HepG2 (cell line): ENCODE data around the gene ZMYND8. TPM values are rescaled to one million over a fixed set of nuclear protein-coding genes. Genes with fewer than 3 reads are reported as not detected.

Experiments used
- BRCA1 ChIP-seq: sonication (generic); formaldehyde crosslinking; IDR thresholded peaks from 2 replicates; pipeline ENCODE4 v1.4.0; 2020; ENCODE audit warnings: missing genetic modification reagents
- HDAC2 ChIP-seq: sonication (generic); formaldehyde crosslinking; IDR thresholded peaks from 2 replicates; pipeline ENCODE4 v1.4.0; 2020; ENCODE audit warnings: missing genetic modification reagents
- KDM5B ChIP-seq: sonication (generic); formaldehyde crosslinking; IDR thresholded peaks from 2 replicates; pipeline ENCODE4 v1.4.0; 2020; ENCODE audit warnings: missing genetic modification reagents, mild to moderate bottlenecking, borderline replicate concordance
- NFIB ChIP-seq: sonication (generic); formaldehyde crosslinking; IDR thresholded peaks from 2 replicates; pipeline ENCODE4 v1.9.0; 2021; ENCODE audit warnings: missing genetic modification reagents, mild to moderate bottlenecking, borderline replicate concordance
- NFKBIZ ChIP-seq: IDR thresholded peaks from 2 replicates; pipeline ENCODE4 v1.6.1; 2018; ENCODE audit warnings: missing genetic modification reagents, missing compliant biosample characterization
- NONO ChIP-seq, 2 experiments: fragments of 450-650 bp in 1 of 2; sonication (generic) in 1 of 2; formaldehyde crosslinking in 1 of 2; IDR thresholded peaks in 1 of 2; conservative IDR thresholded peaks in 1 of 2; 2 replicates each; pipeline versions ENCODE4 v1.6.1 to v1.8.0; 2017 to 2022; ENCODE audit warnings: mild to moderate bottlenecking in 1 of 2, missing genetic modification reagents in 1 of 2, moderate library complexity in 1 of 2
- SAP130 ChIP-seq: IDR thresholded peaks from 2 replicates; pipeline ENCODE4 v1.6.1; 2016; ENCODE audit warnings: low read depth
- TARDBP ChIP-seq: sonication (generic); formaldehyde crosslinking; IDR thresholded peaks from 2 replicates; pipeline ENCODE4 v1.8.0; 2022; ENCODE audit warnings: mild to moderate bottlenecking, missing genetic modification reagents
- WIZ ChIP-seq: sonication (generic); formaldehyde crosslinking; IDR thresholded peaks from 2 replicates; pipeline ENCODE4 v1.5.1; 2020; ENCODE audit warnings: mild to moderate bottlenecking, missing genetic modification reagents
- ZNF337 ChIP-seq: sonication (generic); formaldehyde crosslinking; IDR thresholded peaks from 2 replicates; pipeline ENCODE4 v1.5.1; 2020; ENCODE audit warnings: missing genetic modification reagents, low read depth, mild to moderate bottlenecking, borderline replicate concordance
- ZNF605 ChIP-seq: sonication (generic); formaldehyde crosslinking; IDR thresholded peaks from 2 replicates; pipeline ENCODE4 v1.8.0; 2022; ENCODE audit warnings: mild to moderate bottlenecking, missing genetic modification reagents
- ZNF614 ChIP-seq: IDR thresholded peaks from 2 replicates; pipeline ENCODE4 v1.6.1; 2018; ENCODE audit warnings: missing biosample characterization, missing genetic modification reagents, inconsistent platforms, borderline replicate concordance
- ZNF879 ChIP-seq: sonication (generic); formaldehyde crosslinking; IDR thresholded peaks from 2 replicates; pipeline ENCODE4 v1.8.1; 2023; ENCODE audit warnings: missing genetic modification reagents
- polyA plus RNA-seq, 8 experiments: library from polyadenylated mRNA; depleted of rRNA in 3 of 8; stranded (reverse) in 7 of 8; unstranded in 1 of 8; fragments of >200 nt; fragmentation: Illumina TruSeq in 4 of 8; extraction: Trizol in 4 of 8; gene quantifications; 2 replicates each; pipeline versions ENCODE4 v1.2.1 to v1.2.3, GENCODE V29; 2011 to 2016; ENCODE audit warnings: low read depth in 4 of 8, missing spikeins in 1 of 8, mixed read lengths in 1 of 8; ENCODE audit not compliant: insufficient read depth in 1 of 8
- total RNA-seq, 5 experiments: library from RNA; depleted of rRNA; stranded (reverse); fragments of >200 nt; fragmentation: Illumina TruSeq; extraction: Trizol; gene quantifications; 2 replicates each; pipeline ENCODE4 v1.2.3, GENCODE V29; 2016; ENCODE audit warnings: low read depth in 1 of 5
- TF ChIP-seq, protein P1 (sequence below): sonication (generic); formaldehyde crosslinking; IDR thresholded peaks from 2 replicates; pipeline ENCODE4 v1.4.0; 2020; ENCODE audit warnings: missing genetic modification reagents
- TF ChIP-seq, protein P2 (sequence below): sonication (generic); IDR thresholded peaks from 2 replicates; pipeline ENCODE4 v1.6.1; 2016; ENCODE audit warnings: low read depth, borderline replicate concordance
- TF ChIP-seq, protein P3 (sequence below): sonication (generic); formaldehyde crosslinking; IDR thresholded peaks from 2 replicates; pipeline ENCODE4 v1.4.0; 2020; ENCODE audit warnings: missing genetic modification reagents
- TF ChIP-seq, protein P4 (sequence below): sonication (generic); formaldehyde crosslinking; IDR thresholded peaks from 2 replicates; pipeline ENCODE4 v1.4.0; 2020; ENCODE audit warnings: missing genetic modification reagents

ZMYND8 gene
- total and polyA plus RNA-seq, 2 of the 13 experiments (the other 11 are each of a cell fraction or from before 2014, with no cell fraction given): 53.9 to 84.7 TPM

DNA sequence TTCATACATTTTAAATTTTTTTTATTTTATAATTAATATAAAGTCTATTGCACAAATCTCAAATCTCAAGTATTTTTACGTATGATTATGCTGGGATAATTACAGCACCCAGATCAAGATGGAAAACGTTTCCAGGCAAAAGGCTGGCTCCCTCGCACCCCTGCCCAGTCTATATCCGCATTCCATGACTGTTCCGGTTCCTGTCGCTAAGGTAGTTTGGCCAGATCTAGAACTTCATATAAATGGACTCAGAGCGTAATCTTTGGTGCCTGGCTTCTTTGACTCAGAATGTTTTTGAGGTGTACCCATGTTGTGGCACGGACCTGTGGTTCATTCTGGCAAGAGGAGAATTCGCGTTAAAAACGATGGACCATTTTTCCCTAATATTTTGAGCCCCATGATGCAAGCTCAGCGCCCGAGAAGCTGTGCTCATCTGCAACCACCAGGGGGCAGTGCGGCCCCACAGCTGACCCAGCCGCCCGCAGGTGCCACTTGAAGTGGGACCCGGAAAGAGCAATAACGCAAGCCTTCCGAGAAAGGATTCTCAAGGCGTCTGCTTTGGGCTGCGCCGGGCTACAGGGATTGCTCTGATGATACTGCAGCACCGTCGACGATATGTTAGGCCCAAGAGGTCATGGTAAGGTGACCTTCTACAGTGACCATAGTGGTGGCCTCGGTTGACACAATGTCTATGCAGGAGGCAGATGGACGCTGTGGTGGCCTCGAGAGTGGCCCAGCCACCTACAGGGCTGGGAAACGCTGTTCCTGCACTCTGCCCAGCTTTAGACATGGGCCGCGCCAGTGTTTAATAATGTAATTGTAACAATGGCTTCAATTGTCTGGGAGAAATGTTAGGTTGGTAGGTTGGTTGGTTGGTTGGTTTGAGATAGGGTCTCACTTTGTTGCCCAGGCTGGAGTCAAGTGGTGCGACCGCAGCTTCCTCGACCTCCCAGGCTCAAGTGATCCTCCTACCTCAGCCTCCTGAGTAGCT lies 160.1 kb downstream of the ZMYND8 start (continued):
- TF ChIP-seq NONO (IDR thresholded peaks at IDR 0.05) (no peak), NONO (CRISPR knock-in tag; conservative IDR thresholded peaks at IDR 0.05) (peak; percentile 68), SAP130 (CRISPR knock-in tag) (peak; percentile 75), NFIB (CRISPR knock-in tag) (peak; percentile 49; the same call in 1 of the 2 replicates), NFKBIZ (CRISPR knock-in tag) (peak; percentile 79; the same call in 1 of the 2 replicates), BRCA1 (CRISPR knock-in tag) (0 out of 2 replicates have a peak, but pooled peaks have one; percentile 7), KDM5B (CRISPR knock-in tag) (peak; percentile 72; the same call in 1 of the 2 replicates), ZNF605 (CRISPR knock-in tag) (peak; percentile 89), WIZ (CRISPR knock-in tag) (no peak; the same call in 1 of the 2 replicates), ZNF337 (CRISPR knock-in tag) (0 out of 2 replicates have a peak, but pooled peaks have one; percentile 62), HDAC2 (CRISPR knock-in tag) (peak; percentile 80), TARDBP (CRISPR knock-in tag) (peak; percentile 66), ZNF614 (CRISPR knock-in tag) (peak; percentile 82; the same call in 1 of the 2 replicates), ZNF879 (CRISPR knock-in tag) (no peak)
- TF ChIP-seq, protein P1, sequence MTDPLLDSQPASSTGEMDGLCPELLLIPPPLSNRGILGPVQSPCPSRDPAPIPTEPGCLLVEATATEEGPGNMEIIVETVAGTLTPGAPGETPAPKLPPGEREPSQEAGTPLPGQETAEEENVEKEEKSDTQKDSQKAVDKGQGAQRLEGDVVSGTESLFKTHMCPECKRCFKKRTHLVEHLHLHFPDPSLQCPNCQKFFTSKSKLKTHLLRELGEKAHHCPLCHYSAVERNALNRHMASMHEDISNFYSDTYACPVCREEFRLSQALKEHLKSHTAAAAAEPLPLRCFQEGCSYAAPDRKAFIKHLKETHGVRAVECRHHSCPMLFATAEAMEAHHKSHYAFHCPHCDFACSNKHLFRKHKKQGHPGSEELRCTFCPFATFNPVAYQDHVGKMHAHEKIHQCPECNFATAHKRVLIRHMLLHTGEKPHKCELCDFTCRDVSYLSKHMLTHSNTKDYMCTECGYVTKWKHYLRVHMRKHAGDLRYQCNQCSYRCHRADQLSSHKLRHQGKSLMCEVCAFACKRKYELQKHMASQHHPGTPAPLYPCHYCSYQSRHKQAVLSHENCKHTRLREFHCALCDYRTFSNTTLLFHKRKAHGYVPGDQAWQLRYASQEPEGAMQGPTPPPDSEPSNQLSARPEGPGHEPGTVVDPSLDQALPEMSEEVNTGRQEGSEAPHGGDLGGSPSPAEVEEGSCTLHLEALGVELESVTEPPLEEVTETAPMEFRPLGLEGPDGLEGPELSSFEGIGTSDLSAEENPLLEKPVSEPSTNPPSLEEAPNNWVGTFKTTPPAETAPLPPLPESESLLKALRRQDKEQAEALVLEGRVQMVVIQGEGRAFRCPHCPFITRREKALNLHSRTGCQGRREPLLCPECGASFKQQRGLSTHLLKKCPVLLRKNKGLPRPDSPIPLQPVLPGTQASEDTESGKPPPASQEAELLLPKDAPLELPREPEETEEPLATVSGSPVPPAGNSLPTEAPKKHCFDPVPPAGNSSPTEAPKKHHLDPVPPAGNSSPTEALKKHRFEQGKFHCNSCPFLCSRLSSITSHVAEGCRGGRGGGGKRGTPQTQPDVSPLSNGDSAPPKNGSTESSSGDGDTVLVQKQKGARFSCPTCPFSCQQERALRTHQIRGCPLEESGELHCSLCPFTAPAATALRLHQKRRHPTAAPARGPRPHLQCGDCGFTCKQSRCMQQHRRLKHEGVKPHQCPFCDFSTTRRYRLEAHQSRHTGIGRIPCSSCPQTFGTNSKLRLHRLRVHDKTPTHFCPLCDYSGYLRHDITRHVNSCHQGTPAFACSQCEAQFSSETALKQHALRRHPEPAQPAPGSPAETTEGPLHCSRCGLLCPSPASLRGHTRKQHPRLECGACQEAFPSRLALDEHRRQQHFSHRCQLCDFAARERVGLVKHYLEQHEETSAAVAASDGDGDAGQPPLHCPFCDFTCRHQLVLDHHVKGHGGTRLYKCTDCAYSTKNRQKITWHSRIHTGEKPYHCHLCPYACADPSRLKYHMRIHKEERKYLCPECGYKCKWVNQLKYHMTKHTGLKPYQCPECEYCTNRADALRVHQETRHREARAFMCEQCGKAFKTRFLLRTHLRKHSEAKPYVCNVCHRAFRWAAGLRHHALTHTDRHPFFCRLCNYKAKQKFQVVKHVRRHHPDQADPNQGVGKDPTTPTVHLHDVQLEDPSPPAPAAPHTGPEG (CRISPR knock-in tag): peak; percentile 85; the same call in 1 of the 2 replicates
- TF ChIP-seq, protein P2, sequence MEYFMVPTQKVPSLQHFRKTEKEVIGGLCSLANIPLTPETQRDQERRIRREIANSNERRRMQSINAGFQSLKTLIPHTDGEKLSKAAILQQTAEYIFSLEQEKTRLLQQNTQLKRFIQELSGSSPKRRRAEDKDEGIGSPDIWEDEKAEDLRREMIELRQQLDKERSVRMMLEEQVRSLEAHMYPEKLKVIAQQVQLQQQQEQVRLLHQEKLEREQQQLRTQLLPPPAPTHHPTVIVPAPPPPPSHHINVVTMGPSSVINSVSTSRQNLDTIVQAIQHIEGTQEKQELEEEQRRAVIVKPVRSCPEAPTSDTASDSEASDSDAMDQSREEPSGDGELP: peak; percentile 82
- TF ChIP-seq, protein P3, sequence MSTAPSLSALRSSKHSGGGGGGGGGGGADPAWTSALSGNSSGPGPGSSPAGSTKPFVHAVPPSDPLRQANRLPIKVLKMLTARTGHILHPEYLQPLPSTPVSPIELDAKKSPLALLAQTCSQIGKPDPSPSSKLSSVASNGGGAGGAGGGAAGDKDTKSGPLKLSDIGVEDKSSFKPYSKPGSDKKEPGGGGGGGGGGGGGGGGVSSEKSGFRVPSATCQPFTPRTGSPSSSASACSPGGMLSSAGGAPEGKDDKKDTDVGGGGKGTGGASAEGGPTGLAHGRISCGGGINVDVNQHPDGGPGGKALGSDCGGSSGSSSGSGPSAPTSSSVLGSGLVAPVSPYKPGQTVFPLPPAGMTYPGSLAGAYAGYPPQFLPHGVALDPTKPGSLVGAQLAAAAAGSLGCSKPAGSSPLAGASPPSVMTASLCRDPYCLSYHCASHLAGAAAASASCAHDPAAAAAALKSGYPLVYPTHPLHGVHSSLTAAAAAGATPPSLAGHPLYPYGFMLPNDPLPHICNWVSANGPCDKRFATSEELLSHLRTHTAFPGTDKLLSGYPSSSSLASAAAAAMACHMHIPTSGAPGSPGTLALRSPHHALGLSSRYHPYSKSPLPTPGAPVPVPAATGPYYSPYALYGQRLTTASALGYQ (CRISPR knock-in tag): no peak
- TF ChIP-seq, protein P4, sequence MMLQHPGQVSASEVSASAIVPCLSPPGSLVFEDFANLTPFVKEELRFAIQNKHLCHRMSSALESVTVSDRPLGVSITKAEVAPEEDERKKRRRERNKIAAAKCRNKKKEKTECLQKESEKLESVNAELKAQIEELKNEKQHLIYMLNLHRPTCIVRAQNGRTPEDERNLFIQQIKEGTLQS (CRISPR knock-in tag): peak; percentile 74; the same call in 1 of the 2 replicates
